ENCODE measurements around the gene MPRIP.

Gene MPRIP

GRCh38 chr17:17242246-17242645, 200.0 kb downstream of the MPRIP start:
- DNase-seq, result no peak

All from fibroblast of skin of back (primary cell).